ENCODE results near the gene NSMCE4A. TPM values are rescaled to one million over a fixed set of nuclear protein-coding genes. Genes with fewer than 3 reads are reported as not detected.
A peak's percentile ranks its signal among the peaks of the same experiment; 100 is the strongest.
"Not testable (repeated sequence)": the region's sequence is repeated elsewhere in the genome, so short reads cannot be mapped to it uniquely, and the experiment has no call there.

The NSMCE4A gene
- total RNA-seq, 1 donor from 2014 or later, result 58.7 TPM

DNA sequence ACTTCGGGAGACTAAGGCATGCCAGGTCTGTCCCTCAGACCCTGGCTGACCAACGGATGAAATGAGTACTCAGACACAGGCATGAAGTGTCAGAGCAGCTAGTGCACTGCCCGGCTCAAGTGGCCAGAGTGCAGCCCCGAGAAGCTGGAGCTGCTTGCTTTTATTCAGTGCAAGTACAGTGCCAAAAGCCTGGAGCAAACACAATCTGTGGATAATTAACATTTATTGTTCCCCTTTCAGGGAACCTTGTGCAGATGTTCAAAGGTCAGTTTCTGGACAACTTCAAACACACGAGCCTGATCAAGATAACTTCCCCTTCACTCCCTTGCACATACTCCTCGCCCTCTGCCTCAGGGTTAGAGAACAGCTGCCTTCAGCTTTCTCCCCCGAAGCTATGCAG is 39.3 kb downstream of the NSMCE4A start:
- DNase-seq, result peak; percentile 28

DNA sequence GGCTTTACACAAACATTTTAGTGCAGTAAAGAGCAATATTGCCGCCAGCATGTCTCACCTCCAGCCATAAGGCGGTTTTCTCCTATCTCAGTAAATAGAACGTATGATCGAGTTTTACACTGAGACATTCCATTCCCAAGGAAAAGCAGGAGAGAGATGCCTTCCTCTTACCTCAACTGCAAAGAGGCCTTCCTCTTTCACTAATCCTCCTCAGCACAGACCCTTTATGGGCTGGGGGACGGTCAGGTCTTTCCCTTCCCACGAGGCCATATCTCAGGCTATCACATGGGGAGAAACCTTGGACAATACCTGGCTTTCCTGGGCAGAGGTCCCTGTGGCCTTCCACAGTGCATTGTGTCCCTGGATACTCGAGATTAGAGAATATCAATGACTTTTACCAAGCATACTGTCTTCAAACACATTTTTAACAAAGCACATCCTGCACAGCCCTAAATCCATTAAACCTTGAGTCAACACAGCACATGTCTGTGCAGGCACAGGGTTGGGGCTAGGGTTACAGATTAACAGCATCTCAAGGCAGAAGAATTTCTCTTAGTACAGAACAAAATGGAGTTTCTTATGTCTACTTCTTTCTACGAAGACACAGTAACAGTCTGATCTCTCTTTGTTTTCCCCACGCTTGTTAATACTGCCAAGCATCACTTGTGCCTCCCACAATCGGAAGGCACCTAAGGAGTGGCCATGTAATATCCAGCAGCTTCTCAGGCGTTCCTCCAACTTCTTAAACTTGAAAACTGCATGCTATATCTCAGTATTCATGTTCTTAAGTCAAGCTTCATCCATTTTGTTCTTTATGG is 44.5 kb downstream of the NSMCE4A start:
- DNase-seq, result not testable (repeated sequence)

DNA sequence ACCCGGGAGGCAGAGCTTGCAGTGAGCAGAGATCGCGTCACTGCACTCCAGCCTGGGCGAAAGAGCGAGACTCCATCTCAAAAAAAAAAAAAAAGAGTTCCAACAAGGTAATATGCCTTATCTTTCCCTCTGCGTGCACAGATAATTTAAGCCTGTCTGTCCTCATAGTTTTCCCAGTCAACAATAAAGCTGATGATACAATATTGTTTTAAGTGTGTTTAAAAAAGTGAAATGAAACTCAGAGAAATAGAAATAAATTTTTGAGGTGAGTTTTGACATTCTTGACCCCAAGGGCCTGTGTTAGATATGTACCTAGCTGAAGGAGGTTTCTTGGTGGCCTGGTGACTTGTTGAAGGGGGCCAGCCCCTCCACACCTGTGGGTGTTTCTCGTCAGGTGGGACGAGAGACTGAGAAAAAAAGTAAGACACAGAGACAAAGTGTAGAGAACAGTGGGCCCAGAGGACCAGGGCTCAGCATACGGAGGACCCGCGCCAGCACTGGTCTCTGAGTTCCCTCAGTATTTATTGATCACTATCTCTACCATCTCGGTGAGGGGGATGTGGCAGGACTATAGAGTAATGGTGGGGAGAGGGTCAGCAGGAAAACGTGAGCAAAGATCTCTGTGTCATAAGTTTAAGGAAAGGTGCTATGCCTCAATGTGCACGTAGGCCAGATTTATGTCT is 45.3 kb downstream of the NSMCE4A start:
- not testable (repeated sequence) for DNase-seq

DNA sequence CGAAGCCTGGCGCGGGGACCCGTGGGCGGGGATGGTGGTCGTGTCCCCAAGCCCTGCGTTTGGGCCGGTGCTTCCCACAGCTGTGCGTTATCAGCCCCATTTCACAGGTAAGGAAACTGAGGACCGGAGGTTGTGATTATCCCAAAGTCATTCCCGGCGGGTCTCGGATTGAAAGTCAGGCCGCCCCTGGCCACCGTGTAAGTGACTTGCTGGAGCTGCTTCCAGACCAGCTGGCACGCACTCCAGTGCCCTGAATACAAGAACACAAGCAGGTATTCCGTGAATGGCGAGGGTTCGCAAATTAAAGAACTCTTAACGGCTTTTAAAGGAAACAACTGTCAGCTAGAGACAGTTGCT is 46.5 kb downstream of the NSMCE4A start:
- DNase-seq, result no peak

DNA sequence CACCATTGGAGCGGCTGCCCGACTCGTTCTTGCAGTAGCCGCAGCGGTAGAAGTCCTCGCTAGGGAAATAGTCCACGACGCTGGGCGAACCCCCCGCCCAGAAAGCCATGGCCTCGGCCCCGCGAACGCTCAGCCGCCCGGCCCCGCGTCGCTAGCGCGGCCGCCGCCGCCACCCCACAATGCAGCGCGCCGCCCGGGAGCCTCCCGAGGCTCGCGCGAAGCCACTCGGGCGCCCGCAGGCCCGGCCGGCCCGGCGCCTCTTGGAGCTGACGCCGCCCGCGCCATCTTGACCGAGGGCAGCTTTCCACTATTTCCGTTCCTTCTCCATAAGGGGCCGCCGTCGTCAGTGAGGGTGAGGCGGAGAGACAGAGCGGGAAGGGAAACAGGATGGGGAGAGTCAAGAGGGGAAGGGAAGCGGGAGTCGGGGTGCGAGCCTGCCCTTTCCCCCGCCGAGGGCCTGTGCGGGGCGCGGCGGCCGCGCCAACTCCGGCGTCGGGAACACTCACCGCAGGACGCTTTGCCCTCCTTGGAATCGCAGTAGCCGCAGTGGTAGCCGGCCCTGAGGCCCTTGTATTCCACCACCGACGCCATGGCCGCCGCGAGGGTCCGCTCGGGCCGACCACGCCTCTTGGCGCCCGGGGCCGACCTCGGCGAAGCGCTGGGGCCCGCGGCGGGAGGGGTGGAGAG is 47.0 kb downstream of the NSMCE4A start, which contains the start of gene ATE1:
TSS of gene ATE1 (minus strand) at position 191 of the 687 bp plus-strand sequence. CDS start at position 109, 82 bp downstream.
- peak; percentile 97 for DNase-seq

DNA sequence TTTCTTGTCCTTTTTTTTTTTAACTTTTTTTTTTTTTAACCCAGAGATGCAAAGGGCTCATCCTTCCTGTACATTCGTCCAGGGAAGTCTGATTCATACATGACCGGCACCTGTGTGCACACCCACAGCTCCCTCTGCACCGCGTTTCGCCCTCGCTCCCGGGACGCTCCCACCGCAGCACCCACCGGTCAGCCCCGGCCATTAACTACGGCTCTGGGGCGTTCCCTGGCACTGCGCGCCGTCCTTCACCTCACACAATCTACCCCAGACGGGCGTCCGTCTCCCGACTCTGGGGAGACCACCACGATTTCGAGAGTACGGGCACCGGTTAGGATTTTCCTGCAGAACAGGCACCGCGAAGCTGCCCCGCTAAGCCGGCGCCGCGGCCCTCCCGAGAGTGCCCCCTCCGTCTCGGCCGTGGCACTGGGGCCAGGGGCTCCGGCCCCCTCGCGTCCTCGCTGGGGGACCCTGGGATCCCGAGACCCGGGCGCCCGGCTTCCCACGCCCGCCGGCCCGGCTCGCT is 47.6 kb downstream of the NSMCE4A start:
- DNase-seq, result peak; percentile 67

DNA sequence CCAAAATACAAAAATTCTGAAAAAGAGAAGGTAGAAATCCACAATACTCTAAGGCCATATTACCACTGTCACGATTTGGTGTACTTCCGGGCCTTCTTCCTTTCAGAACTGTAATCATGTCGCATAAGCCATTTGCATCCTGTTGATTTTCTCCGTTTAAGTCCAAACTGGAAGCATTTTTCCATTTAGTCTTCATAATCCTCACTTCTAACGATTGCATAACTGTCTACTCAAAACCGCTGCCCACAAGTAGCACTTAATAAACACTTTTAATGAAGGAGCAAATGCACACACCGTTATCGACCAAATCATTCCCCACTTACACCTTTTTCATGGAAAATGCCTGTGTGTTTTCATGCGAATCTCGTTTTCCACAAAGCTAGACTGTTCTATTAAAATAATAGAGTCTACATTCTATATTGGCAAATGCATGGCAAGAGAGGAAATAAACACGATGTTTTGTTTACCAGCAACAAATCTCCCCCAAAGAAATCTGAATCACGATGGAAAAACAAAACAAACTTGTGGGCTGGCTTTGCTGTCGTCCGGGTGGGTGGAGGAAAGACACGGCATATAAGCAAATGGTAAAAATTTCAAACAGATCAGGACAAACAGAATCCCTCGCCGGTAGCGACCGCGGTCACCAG is 48.2 kb downstream of the NSMCE4A start:
- DNase-seq, result peak; percentile 35

DNA sequence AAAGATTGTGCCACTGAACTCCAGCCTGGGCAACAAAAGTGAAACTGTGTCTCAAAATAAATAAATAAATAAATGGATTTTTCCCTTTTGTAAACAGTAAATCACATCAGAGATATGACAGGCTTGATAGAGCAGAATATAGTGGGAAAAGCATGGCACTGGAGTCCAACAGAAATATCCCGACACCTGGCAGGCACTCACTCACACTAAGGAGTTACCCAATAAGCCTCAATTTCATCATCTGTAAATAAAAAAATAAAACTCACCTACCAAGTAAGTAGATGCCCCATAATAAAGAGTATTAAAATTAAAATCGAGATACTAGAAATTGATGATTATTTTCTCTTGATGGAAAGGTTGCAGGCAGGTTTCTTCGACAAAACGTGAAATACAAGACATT is 48.9 kb downstream of the NSMCE4A start:
- no peak for DNase-seq

DNA sequence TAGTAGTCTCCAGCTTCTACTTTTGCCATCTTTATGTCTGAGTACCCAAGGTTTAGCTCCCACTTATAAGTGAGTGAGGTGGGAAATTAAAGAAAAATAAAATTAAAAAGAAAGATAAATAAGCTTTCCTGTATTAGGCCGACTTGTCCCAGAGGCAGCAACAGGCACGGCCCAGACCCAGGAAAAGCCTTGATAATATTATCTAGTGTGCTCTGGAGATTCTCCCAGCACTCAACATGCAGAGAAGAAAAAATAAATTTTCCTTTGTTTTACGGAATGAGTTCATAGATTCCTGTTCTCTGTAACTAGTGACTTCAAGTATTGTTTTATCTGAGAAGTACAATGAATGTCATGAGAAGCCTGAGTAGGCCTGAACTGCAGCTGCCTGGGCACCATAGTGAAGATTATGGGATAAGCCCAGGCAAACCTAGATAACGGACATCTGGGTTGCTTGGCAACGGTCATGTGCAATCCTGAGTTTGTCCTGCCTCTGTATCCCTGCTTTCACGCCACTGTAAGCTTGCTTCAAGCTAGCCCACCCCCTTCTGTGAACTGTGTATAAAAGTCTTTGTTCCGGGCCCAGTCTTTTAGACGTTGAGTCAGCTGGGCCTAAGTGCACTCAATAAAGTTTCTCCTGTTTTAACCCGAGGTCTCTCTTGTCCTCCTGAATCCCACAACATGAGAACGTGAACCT is 53.6 kb downstream of the NSMCE4A start:
- no peak for DNase-seq

DNA sequence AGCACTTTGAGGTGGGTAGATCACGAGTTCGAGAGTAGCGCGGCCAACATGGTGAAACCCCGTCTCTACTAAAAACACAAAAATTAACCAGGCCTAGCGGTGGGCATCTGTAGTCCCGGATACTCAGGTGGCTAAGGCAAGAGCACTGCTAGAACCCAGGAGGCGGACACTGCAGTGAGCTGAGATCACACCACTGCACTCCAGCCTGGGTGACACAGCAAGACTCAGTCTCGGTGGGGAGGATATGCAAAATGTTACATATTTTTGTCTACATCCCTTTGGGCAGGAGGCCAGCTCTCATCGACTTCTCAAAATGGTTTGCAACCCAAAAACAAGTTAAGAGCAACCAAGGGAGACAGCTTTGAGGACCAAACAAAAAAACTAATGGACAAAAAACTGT is 55.4 kb downstream of the NSMCE4A start:
- no peak for DNase-seq

DNA sequence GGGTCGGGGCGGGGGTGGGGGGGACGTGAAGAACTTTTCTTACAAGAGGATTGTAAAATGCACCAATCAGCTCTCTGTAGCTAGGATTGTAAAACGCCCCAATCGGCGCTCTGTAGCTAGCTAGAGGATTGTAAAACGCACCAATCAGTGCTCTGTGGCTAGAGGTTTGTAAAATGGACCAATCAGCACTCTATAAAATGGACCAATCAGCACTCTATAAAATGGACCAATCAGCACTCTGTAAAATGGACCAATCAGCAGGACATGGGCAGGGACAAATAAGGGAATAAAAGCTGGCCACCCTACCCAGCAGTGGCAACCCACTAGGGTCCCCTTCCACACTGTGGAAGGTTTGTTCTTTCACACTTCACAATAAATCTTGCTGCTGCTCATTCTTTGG is 56.2 kb downstream of the NSMCE4A start:
- not testable (repeated sequence) for DNase-seq

DNA sequence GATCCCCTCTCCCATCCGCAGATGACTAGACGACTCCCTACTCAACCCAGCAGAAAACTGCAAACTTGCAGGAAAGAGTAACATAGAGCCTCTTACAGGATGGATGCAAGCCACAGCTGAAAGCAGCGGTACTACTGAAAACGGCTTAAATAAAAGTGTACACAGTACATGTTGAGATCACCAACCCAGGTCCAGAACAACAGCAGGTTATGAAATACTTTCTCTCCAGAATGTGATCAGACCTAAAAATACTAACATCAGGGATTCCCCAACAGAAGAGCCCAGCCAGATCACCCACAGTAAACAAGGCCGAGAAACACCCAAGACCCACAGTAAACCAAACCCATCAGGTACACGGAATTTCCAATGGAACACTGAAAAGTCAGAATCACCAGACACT is 60.4 kb downstream of the NSMCE4A start:
- no peak for DNase-seq

DNA sequence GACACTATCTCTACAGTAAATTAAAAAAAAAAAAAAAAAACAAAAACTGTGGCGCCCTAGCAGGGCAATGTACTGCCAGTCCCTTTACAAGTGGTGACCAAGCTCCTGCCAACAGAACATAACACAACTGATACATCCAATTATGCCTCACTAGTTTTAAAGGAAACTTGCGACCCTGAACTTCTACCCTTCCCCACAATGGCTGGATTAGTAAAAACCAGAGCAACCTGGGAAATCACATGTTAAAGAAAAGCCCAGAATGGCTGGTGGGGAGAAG is 63.7 kb downstream of the NSMCE4A start:
- no peak for DNase-seq

DNA sequence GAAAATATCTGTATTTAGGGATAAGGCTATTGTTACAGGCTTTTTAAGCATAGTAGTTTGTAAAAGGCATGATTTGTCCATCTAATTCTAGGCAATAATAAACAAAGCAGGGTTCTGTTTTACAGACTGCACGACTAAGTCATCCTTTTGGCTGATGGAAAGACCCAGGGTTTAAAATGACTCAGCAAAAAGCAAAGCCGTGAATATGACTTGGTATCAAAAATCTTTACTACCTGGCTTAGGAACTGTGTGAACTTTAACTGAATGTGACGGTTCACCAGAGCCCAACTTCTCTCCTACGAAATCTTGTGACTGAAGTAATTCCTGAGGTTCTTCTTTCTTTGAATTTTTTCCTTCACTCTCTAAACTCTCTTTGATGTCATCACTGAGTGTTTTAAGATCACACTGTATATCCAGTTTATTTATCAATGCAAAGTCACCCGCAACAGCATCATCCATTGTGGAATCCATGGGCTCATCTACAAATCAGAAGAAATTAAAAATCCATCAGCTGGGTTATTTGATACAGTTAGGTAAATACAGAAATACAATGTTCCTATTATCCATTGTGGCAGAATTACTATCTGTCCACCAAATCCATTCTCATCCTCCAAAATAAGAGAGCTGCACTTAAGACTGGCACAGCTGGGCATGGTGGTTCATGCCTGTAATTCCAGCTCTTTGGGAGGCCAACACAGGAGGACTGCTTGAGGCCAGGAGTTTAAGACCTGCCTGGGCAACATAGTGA is 64.2 kb downstream of the NSMCE4A start:
- no peak for DNase-seq

Small RNAs within 50 kb of the gene (small RNA-seq; reads per million reads assigned to genes)
- not detected for gene RF02219 (ENCODE audit: low replicate concordance)

Other genes with a start within 250 kb of the NSMCE4A start
- gene ATE1, start 47.2 kb downstream of the NSMCE4A start, total RNA-seq, result 83.1 TPM
- gene TACC2, start 13.9 kb upstream of the NSMCE4A start, total RNA-seq, result 128 TPM